A549 (cell line): ENCODE results near the gene ZRANB1.

Experiments used
- BHLHE40 ChIP-seq: IDR thresholded peaks from 2 replicates; pipeline ENCODE4 v1.6.1; 2012; ENCODE audit warnings: low read depth, low read length, inconsistent platforms
- CTCF ChIP-seq: fragments of >200 bp; sonication (Bioruptor Twin); formaldehyde crosslinking; IDR thresholded peaks from 3 replicates; pipeline ENCODE4 v1.5.1; 2016
- EP300 ChIP-seq, 2 experiments: fragments of >200 bp; sonication (Bioruptor Twin); formaldehyde crosslinking; IDR thresholded peaks; 2 replicates in 1 of 2; 3 replicates in 1 of 2; pipeline ENCODE4 v1.6.1; 2016 to 2017
- ESRRA ChIP-seq: fragments of 150-350 bp; IDR thresholded peaks from 2 replicates; pipeline ENCODE4 v1.6.1; 2014; ENCODE audit warnings: mild to moderate bottlenecking, low read length, borderline replicate concordance
- JUN ChIP-seq, 2 experiments: fragments of >200 bp; sonication (Bioruptor Twin); formaldehyde crosslinking; IDR thresholded peaks; 2 replicates in 1 of 2; 3 replicates in 1 of 2; pipeline ENCODE4 v1.6.1; 2016 to 2017
- MAFK ChIP-seq: fragments of 450-650 bp; IDR thresholded peaks from 2 replicates; pipeline ENCODE4 v1.6.1; 2014; ENCODE audit not compliant: partially characterized antibody
- NR3C1 ChIP-seq: fragments of >200 bp; sonication (Bioruptor Twin); formaldehyde crosslinking; IDR thresholded peaks from 3 replicates; pipeline ENCODE4 v1.6.1; 2017
- POLR2AphosphoS2 ChIP-seq: conservative IDR thresholded peaks from 2 replicates; pipeline ENCODE4 v1.6.1; 2012; ENCODE audit warnings: low read length, improper control_type of control experiment, inconsistent platforms
- ZFP36 ChIP-seq: fragments of 450-650 bp; IDR thresholded peaks from 2 replicates; pipeline ENCODE4 v1.6.1; 2014; ENCODE audit warnings: borderline replicate concordance; ENCODE audit not compliant: partially characterized antibody
- TF ChIP-seq, protein P1 (sequence below): fragments of 150-350 bp; IDR thresholded peaks from 2 replicates; pipeline ENCODE4 v1.6.1; 2014; ENCODE audit warnings: low read depth, mild to moderate bottlenecking, low read length

DNA sequence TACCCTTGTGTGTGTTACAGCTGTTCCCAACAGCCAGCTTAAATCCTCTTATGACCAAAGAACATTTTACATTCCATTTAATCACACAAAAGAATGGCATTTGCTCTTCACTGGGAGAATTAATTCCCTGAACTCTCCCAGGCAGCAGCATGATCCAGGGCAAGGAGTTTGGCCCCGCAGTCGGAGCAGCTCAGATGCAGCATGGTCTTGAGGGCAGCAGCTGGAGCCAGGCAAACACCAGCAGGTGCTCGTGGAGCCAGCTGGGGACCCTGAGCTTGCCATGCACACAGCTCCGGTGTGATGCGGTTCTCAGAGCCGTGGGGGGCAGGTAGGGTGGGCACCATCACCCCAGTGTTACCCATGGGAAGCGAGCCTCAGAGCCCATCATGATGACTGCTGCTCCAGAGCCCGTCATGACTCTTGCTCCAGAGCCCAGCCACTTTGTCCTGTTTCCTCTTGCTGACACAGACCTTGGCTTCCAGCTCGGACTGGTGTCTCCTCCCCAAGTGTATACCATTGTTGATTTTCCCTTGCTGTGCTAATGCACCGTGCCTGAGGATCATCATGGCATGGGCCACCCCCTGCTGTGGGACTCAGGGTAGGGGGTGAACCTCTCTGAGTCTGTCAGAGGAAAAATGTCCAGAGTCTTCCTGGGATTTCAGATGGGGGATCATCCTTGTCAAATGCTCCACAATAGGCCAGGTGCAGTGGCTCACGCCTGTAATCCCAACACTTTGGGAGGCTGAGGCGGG lies 75.8 kb downstream of the ZRANB1 start:
- TF ChIP-seq JUN (IDR thresholded peaks at IDR 0.05) (no peak), ZFP36 (no peak), ESRRA (no peak), EP300 (IDR thresholded peaks at IDR 0.05) (no peak), CTCF (no peak), BHLHE40 (no peak), MAFK (no peak), POLR2AphosphoS2 (no peak), NR3C1 (no peak)
- TF ChIP-seq, protein P1, sequence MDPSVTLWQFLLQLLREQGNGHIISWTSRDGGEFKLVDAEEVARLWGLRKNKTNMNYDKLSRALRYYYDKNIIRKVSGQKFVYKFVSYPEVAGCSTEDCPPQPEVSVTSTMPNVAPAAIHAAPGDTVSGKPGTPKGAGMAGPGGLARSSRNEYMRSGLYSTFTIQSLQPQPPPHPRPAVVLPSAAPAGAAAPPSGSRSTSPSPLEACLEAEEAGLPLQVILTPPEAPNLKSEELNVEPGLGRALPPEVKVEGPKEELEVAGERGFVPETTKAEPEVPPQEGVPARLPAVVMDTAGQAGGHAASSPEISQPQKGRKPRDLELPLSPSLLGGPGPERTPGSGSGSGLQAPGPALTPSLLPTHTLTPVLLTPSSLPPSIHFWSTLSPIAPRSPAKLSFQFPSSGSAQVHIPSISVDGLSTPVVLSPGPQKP: no peak
